GM18868 (cell line): ENCODE data around the gene PHKB.
"Not testable (repeated sequence)": the region's sequence is repeated elsewhere in the genome, so short reads cannot be mapped to it uniquely, and the experiment has no call there.

Experiments used
- ATAC-seq: cut with Tn5 transposase; IDR thresholded peaks from one replicate; pipeline ENCODE4 v1.9.1; 2021; ENCODE audit warnings: mild to moderate bottlenecking, moderate library complexity; ENCODE audit not compliant: unreplicated experiment

PHKB gene

DNA sequence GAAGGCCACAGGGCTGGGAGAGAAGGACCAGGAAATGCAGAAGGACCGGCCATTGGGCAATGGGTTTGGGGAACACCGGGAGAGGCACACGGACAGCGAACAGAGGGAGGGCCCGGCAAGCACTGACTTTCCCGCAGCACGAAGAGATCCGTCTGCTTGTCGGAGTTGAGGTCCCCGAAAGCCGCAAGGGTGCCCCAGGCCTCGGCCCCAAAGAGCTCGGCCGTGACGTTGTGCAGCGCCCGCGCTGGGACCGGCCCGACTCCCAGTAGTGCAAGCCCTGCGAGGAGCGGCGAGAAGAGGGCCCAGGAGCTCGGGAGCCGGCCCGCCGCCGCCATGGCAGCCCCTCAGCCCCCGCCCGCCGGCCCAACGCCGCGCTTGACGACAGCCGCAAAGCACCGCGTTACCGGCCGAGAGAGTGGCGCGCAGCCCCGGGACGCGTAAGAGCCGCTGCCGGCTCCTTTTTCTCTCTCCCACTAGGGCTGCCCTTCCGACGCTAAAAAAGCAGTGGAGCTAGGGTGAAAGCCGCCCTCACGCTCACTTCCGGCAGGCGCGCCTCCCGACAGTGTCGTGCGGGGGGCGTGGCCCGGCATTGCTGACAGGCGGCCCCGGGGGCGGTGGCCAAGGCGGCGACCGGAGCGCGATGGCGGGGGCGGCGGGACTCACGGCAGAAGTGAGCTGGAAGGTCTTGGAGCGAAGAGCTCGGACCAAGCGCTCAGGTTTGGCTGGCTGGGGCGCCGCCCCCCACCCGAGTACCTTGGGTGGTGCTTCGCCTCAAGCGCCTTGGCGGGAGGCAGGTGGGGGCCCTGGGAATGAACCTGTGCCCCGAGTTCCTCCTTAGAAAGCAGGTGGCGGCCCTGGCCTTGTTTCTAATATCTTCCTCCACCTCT, at the start of gene PHKB, which contains the start of gene ITFG1:
Gene PHKB (plus strand): TSS at position 621 of the 887 bp plus-strand sequence. CDS start 20 bp downstream, at position 641.
Gene ITFG1 (minus strand): TSS at position 353 of the 887 bp plus-strand sequence. CDS start 18 bp downstream, at position 335.
- ATAC-seq = peak; percentile 72

DNA sequence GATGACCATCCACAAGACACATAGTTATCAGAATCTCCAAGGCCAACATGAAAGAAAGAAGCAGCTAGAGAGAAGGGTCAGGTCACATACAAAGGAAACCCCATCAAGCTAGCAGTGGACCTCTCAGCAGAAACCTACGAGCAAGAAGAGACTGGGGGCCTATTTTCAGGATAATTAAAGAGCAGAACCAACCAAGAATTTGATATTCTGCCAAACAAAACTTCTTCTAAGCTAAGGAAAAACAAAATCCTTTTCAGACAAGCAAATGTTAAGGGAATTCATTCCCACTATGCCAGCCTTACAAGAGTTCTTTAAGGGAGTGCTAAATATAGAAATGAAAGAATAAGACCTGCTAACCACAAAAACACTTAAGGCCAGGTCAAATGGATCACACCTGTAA, 48.1 kb upstream of the PHKB start:
- no peak for ATAC-seq

DNA sequence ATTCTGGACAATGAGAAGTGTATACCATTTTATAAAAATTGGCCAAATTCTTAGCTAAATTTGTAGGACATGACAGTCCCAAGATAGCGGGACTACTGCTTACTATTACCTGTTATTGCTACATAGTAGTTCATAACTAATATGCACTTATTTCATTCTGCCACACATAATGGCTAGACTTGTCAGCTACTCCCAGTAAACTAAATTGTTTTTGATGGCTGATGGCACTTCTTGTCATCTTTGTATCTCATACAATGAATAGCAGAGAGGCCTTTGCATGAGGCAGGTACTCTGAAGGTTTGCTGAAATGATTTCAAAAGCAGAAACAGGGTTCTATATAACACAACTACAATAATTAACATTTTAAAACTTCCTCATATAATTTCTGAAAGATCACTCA, 44.3 kb upstream of the PHKB start:
- no peak for ATAC-seq

GRCh38 chr16:47424846-47425245, 36.3 kb upstream of the PHKB start:
- ATAC-seq = no peak

- no peak for ATAC-seq
Measured at GRCh38 chr16:47426806-47427205, 34.3 kb upstream of the PHKB start.

DNA sequence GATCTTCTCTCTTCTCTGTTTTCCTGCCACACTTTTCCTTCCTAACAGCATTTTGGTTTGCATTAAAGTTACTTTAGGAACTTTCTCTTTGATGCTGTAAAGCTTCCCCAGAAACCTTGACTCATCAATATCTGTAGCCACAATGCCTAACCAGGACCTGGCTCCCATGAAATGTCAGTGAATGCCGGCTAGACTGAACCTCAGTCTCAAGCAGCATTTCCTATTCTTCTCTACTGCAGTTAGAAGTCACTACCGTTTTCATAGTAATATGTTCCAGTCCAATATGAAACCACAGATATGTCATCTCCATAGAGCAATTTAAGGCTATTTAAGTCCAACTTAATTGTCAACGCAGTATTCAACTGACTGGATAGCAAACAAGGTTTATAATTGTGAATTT, 29.2 kb upstream of the PHKB start:
- ATAC-seq = no peak

DNA sequence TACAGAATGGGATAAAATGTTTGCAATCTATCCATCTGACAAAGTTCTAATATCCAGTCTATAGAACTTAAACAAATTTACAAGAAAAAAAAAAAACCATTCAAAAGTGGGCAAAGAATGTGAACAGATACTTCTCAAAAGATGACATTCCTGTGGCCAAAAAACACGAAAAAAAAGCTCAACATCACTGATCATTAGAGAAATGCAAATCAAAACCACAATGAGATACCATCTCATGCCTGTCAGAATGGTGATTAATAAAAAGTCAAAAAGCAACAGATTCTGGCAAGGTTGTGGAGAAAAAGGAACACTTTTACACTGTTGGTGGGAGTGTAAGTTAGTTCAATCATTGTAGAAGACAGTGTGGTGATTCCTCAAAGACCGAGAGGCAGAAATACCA, 26.9 kb upstream of the PHKB start:
- not testable (repeated sequence) for ATAC-seq

- not testable (repeated sequence) for ATAC-seq
Measured at GRCh38 chr16:47440066-47440465, 21.1 kb upstream of the PHKB start.

DNA sequence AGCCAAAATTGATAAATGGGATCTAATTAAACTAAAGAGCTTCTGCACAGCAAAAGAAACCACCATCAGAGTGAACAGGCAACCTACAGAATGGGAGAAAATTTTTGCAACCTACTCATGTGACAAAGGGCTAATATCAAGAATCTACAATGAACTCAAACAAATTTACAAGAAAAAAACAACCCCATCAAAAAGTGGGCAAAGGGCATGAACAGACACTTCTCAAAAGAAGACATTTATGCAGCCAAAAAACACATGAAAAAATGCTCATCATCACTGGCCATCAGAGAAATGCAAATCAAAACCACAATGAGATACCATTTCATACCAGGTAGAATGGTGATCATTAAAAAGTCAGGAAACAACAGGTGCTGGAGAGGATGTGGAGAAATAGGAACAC, 18.2 kb upstream of the PHKB start:
- not testable (repeated sequence) for ATAC-seq

DNA sequence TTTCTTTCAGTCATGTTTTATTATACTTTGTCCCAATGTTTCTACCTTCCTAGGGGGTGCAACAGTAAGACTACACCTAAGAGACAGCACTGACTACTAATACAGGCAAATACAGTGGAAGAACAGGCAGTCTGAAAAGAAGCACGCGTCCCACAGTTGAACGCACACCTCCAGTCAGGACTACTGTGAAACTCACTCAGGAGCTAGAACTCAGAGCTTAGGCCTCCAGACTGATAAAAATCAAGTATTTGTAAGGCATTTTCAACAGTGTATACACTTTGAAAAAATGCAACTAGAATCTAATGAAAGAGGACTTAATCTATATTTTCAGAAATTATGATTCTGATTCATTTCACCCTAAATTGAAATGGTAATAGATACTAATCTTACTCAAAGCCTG, 14.7 kb upstream of the PHKB start:
- ATAC-seq = no peak

GRCh38 chr16:47448830-47449575, 12.1 kb upstream of the PHKB start:
- no peak for ATAC-seq

- ATAC-seq = no peak
Measured at GRCh38 chr16:47449788-47450187, 11.3 kb upstream of the PHKB start.

GRCh38 chr16:47458331-47458730, 2.8 kb upstream of the PHKB start:
- no peak for ATAC-seq

GRCh38 chr16:47459603-47460002, 1.5 kb upstream of the PHKB start:
- no peak for ATAC-seq

DNA sequence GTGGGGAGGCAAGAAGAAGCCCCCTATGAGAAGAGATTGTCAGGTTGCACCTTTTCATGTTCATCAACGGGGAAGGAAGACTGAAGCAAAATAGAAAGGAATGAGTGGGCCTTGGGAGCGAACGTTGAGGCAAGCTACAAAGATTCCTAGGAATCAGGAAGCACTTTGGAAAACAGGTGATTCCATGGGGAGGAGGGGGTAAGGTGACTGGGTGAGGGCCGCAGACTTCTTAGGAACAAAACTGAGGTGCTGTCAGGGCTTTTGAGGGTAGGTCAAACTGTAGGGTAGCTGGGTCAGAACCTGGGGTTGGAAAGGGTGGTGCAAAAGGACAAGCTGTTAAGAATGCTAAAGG, 796 bp upstream of the PHKB start:
- ATAC-seq = no peak

- no peak for ATAC-seq
Measured at GRCh38 chr16:47461598-47462266, 601 bp downstream of the PHKB start.

DNA sequence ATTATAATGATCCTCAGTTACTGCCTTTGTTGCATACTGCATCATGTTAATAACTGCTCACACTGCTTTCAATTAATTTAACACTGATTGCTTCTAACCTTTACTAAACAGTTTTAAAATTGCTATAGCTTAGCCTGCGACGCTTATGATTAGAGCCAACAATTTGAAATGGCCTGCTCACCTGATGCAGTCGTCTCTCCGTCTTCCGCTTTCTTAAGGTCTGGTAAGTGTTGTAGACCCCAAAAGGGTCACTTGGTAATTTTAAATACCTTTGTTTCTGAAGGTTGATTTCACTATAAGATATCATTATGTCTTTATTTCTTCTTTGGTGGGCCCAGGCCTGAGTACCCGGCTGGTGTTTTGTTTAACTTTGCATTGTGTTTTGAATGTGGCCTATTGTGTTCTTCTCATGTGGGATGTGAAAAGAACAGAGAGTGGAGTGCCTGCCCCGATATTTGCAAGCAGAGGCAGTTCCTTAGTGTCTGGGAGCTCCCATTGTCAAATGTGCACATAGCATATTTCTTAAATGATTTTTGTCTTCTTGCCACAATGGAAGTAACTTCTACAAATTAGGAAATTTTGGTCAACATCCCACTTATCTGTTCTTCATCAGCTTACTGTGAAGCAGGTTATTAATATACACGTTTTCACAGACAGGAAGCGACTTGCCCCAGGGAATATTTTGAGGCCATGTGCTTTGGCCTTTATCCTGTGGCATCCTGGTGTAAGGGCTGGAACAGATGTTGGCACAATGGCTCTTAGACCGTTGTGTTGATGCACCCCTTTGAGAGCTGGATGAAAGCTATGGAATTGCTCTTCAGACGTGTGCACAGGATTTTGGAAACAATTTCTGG, 2.9 kb downstream of the PHKB start:
- no peak for ATAC-seq

DNA sequence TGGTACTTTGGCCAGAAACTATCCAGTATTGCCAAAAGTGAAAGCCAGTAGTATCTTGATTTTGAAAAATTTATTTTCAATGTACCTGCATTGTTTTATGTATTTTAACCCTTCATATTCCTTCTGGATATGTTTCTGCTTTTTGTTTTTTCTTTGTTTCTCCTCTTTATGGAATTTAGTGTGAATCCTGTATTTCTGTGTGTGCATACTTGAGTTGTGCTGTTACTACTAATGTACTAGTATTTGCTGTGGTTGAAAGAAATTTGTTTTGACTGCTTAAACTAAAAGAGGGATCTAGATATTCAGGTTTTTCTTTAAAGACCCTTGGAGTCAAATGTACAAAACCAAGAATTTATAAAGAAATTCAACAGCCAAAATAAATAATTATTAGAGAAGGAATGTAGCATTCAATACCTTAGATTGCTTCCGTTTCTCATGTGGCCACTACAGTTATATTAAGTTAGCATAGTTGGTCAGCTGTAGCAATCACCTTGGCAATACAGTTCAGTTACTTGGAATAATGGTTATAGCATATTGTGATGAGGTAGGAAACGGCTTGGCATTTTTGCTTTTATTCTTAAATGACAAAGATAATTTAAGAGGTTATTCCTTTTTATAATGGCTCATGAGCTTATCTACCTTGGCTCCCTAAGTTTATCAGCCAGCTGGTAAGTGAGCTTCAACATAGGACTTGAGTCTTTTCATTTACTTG, 4.9 kb downstream of the PHKB start:
- ATAC-seq = no peak

GRCh38 chr16:47467501-47467900, 6.4 kb downstream of the PHKB start:
- no peak for ATAC-seq
